ENCODE results near the gene ST6GALNAC1. TPM values are rescaled to one million over a fixed set of nuclear protein-coding genes. Genes with fewer than 3 reads are reported as not detected.
A peak's percentile ranks its signal among the peaks of the same experiment; 100 is the strongest.

The ST6GALNAC1 gene
- total RNA-seq, 2 donors from 2014 or later, result not detected

GRCh38 chr17:76601065-76601464, 42.5 kb downstream of the ST6GALNAC1 start:
- Mint-ChIP-seq H3K4me3 (no peak overlapping the region), H3K27me3 (peaks cover 7 to 11% of the 10 kb centered on the region in 2 donors), H3K36me3 (no peaks in the 10 kb centered on the region), H3K9me3 (no peaks in the 10 kb centered on the region), H3K27ac (no peak overlapping the region), H3K4me1 (ENCODE audit: low read depth in 2 of 2) (no peaks in the 10 kb centered on the region)
- DNase-seq (ENCODE audit: low spot score) (no peak), ATAC-seq (no peak)

GRCh38 chr17:76599694-76600460, 43.7 kb downstream of the ST6GALNAC1 start:
- Mint-ChIP-seq H3K36me3 (no peaks in the 10 kb centered on the region), H3K27me3 (peaks cover 7 to 13% of the 10 kb centered on the region in 2 donors), H3K9me3 (no peaks in the 10 kb centered on the region), H3K4me3 (no peak overlapping the region), H3K27ac (no peak overlapping the region), H3K4me1 (ENCODE audit: low read depth in 2 of 2) (no peaks in the 10 kb centered on the region)
- DNase-seq (ENCODE audit: low spot score), result no peak
- ATAC-seq, result no peak

DNA sequence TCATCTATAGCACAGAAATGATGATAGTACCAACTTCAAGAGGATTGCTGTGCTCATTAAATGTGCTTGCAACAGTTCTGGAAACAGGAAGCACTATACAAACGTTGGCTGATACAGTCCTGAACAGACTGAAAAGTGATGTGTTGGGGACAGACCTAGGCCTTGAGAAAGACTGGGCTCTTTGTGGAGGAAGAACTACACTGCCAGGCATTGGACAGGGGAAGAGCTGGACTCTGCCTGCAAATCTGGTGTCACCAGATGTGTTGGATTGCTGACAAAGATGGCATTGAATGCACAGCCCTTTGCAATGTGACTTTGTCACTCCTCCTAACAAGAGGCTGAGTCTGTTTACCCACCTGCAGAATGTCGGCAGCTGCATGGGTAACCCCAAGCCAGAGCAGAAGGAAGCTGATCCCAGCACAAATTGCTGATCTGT, 45.5 kb downstream of the ST6GALNAC1 start:
- Mint-ChIP-seq H3K27me3 (peaks cover 7 to 17% of the 10 kb centered on the region in 2 donors), H3K27ac (no peak overlapping the region)
- ATAC-seq, result no peak

GRCh38 chr17:76597156-76598003, 46.2 kb downstream of the ST6GALNAC1 start:
- no peaks in the 10 kb centered on the region for H3K9me3 Mint-ChIP-seq
- no peak overlapping the region for H3K4me3 Mint-ChIP-seq
- DNase-seq (ENCODE audit: low spot score) (no peak), ATAC-seq (no peak)
- no peaks in the 10 kb centered on the region for H3K4me1 Mint-ChIP-seq (ENCODE audit: low read depth in 2 of 2)
- peaks cover 7 to 14% of the 10 kb centered on the region in 2 donors for H3K27me3 Mint-ChIP-seq
- H3K36me3 Mint-ChIP-seq, result no peaks in the 10 kb centered on the region
- H3K27ac Mint-ChIP-seq, result no peak overlapping the region

More for the DNA sequence above, 45.5 kb downstream of the ST6GALNAC1 start:
- Mint-ChIP-seq H3K9me3 (no peaks in the 10 kb centered on the region), H3K4me3 (no peak overlapping the region), H3K36me3 (no peaks in the 10 kb centered on the region), H3K4me1 (ENCODE audit: low read depth in 2 of 2) (no peaks in the 10 kb centered on the region)
- no peak for DNase-seq (ENCODE audit: low spot score)

DNA sequence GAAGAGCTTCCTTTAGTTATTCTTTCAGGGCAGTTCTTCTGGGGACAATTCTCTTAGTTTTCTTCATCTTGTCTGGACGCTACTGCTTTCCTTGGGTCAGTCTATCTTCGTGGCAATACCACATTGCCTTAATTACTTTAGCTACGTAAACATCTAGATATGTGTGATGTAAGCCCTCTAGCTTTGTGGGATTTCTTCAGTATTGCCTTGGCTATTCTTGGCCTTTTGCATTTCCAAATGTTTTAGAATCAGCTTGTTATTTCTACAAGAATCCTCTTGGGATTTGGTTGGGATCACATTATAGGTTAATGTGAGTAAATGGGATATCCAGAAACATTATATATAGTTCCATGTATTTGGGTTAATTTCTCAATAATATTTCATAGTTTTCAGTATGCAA, 48.9 kb downstream of the ST6GALNAC1 start:
- Mint-ChIP-seq H3K27me3 (peaks cover 4 to 16% of the 10 kb centered on the region in 2 donors), H3K9me3 (no peaks in the 10 kb centered on the region), H3K4me3 (no peak overlapping the region), H3K36me3 (no peaks in the 10 kb centered on the region), H3K27ac (no peak overlapping the region), H3K4me1 (ENCODE audit: low read depth in 2 of 2) (no peaks in the 10 kb centered on the region)
- no peak for ATAC-seq
- no peak for DNase-seq (ENCODE audit: low spot score)

DNA sequence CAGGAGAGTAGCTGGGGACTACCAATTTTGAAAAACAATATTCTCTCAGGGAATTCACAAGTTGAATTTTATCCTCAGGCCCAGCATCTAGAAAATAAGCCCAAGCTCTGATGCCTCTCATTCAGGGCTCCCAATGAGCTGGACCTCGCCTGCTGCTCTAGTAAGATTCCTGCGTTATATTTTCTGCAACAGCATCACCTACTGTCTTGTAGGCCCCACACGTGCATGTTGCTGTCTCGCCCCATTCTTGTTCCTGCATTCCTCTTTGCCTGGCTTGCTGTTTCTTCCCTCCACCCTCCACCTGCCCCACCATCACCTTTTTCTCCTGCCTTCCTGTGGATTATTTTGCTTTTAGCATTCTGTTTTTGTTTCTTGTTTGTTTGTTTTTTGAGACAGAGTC, 49.6 kb downstream of the ST6GALNAC1 start:
- peaks cover 11 to 21% of the 10 kb centered on the region in 2 donors for H3K27me3 Mint-ChIP-seq
- no peak overlapping the region for H3K27ac Mint-ChIP-seq
- ATAC-seq, result no peak
- H3K36me3 Mint-ChIP-seq, result no peaks in the 10 kb centered on the region
- no peak overlapping the region for H3K4me3 Mint-ChIP-seq
- H3K4me1 Mint-ChIP-seq (ENCODE audit: low read depth in 2 of 2), result no peaks in the 10 kb centered on the region
- DNase-seq (ENCODE audit: low spot score), result no peak
- H3K9me3 Mint-ChIP-seq, result no peaks in the 10 kb centered on the region

DNA sequence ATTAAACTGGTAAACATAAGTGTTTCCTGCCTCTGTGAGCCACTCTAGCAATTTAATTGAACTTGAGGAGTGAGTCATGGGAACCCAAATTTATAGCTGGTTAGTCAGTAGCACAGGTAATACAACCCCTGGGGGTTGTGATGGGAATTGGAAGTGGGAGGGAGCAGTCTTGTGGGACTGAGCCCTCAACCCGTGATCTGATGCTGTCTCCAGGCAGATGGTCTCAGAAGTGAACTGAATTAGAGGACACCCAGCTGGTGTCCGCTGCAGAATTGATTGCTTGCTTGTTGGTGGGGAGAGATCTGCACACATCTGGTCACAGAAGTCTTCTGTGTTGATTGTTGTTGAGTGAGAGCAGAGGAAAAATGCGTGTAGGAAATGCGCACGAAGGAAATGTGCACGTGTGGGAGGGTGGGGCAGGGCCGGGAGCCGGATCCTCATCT, 50.2 kb downstream of the ST6GALNAC1 start:
- ATAC-seq, result no peak
- Mint-ChIP-seq H3K27ac (no peak overlapping the region), H3K4me1 (ENCODE audit: low read depth in 2 of 2) (no peaks in the 10 kb centered on the region)

DNA sequence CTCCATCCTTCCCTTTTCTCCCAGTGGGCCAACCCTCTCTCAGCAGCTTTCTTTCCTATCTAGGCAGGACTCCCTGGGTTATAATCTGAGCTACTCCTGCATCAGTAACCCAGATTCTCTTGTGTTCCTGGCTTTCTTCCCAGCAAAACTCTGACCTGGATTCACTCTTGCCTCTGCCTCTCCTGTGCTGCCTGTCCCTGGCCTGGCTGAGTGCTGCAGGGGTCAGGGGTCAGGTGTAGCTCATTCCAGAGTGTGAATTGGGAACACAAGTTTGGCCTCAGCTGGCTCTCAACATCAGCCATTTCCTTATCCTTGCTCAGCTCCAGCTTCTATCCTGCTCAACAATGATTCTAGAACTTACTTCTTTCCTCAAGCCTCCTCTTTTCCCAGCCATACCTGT, 55.4 kb downstream of the ST6GALNAC1 start:
- no peak overlapping the region for H3K27ac Mint-ChIP-seq
- no peaks in the 10 kb centered on the region for H3K9me3 Mint-ChIP-seq
- H3K36me3 Mint-ChIP-seq, result no peaks in the 10 kb centered on the region
- ATAC-seq, result no peak
- no peak overlapping the region for H3K4me3 Mint-ChIP-seq
- H3K4me1 Mint-ChIP-seq (ENCODE audit: low read depth in 2 of 2), result peaks cover 0 to 9% of the 10 kb centered on the region in 2 donors
- no peak for DNase-seq (ENCODE audit: low spot score)
- peaks cover 31 to 32% of the 10 kb centered on the region in 2 donors for H3K27me3 Mint-ChIP-seq

More for the DNA sequence above, 50.2 kb downstream of the ST6GALNAC1 start:
- H3K27me3 Mint-ChIP-seq, result peaks cover 16 to 25% of the 10 kb centered on the region in 2 donors
- H3K36me3 Mint-ChIP-seq, result no peaks in the 10 kb centered on the region
- no peak for DNase-seq (ENCODE audit: low spot score)
- no peaks in the 10 kb centered on the region for H3K9me3 Mint-ChIP-seq
- H3K4me3 Mint-ChIP-seq, result no peak overlapping the region

GRCh38 chr17:76586741-76587487, 56.6 kb downstream of the ST6GALNAC1 start:
- H3K27me3 Mint-ChIP-seq, result peaks cover 31 to 32% of the 10 kb centered on the region in 2 donors
- no peaks in the 10 kb centered on the region for H3K36me3 Mint-ChIP-seq
- no peak overlapping the region for H3K27ac Mint-ChIP-seq
- H3K4me3 Mint-ChIP-seq, result peak overlapping the region; percentile 18
- ATAC-seq (no peak), DNase-seq (ENCODE audit: low spot score) (no peak)
- no peaks in the 10 kb centered on the region for H3K9me3 Mint-ChIP-seq
- H3K4me1 Mint-ChIP-seq (ENCODE audit: low read depth in 2 of 2), result peaks cover 0 to 9% of the 10 kb centered on the region in 2 donors

DNA sequence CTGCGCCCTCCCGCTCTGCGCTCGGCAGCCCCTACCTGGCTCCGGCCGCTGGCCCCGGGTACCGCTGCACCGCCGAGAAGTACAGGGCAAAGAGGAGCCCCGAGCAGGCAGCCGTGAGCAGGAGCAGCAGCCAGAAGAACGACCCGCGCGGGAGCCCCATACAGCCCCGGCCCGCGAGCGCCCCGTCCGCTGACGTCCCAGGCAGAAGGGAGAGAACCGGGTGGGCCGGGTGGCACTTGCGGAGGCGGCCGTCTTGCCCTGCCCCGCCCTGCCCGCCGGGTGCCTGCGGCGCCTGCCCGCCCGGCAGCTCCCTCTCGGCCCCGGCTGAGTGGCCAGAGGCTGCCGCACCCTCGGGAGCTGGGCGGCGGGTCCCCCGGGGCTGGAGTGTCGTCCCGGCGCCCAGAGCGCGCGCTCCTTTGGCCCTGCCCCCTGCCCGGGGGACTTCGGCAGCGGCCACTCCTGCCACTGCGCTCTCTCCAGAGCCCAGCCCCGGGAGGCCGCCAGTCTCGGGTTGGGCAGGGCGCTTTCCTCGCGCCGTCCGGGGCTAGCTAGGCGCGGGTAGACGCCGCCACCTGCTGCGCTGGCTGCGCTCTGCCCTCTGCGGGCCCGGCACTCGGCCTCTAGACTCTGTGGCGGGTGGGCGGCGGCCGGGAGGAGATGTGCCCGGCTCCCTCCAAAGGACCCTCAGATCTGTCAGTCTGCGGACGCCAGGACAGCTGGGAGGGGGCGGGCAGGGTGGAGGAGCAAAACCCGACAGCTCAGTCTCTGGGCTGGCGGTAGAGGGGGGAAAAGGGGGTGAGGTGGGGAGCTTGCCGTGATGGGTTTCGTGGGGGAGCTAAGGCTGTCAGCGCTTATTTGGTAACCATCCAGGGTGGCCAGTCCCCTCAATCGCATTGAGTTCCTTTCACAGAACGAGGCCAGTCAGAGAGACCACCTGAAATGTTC, 57.6 kb downstream of the ST6GALNAC1 start, which contains the start of gene ST6GALNAC2:
Gene ST6GALNAC2, minus strand, starts transcription at position 212 of the 945 bp plus-strand sequence. Its CDS starts 52 bp downstream, at position 160.
- ATAC-seq (peak; percentile 80 to 88), DNase-seq (ENCODE audit: low spot score) (peak; percentile 71)
- peak within 1 kb of the TSS; percentile 59 for H3K4me3 Mint-ChIP-seq
- no peaks in the 10 kb centered on the region for H3K36me3 Mint-ChIP-seq
- no peaks in the 10 kb centered on the region for H3K9me3 Mint-ChIP-seq
- H3K4me1 Mint-ChIP-seq (ENCODE audit: low read depth in 2 of 2), result peaks cover 0 to 9% of the 10 kb centered on the region in 2 donors
- H3K27me3 Mint-ChIP-seq, result peaks cover 31 to 32% of the 10 kb centered on the region in 2 donors
- no peak within 1 kb of the TSS for H3K27ac Mint-ChIP-seq

DNA sequence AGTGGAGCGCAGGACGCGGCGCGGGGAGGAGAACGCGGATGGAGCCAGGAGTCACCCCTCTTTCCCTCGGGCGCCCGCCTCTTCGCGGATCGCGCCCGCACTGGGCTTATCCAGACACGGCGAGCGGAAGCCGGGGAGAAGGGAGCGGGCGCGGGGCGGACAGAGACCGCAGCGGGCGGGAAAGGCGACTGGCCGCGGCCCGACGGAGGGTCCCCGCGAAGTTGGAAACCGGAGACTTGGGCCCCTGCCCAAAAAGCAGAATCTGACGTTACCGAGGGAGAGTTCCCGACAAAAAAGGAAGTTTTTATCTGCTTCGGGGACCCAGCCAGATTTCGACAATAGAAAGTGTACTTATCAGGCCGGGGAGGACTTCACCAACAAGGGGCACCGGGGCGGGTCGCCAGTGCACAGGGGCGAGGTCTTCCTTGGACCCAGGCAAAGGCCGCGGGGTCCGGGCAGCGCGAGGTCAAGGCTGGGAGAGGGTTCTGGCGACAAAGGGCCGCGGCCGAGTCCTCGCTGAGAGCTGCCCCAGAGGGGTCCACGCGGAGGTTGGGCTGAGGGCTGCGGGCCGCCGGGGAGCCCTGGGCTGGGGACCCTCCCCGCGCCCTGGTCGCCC, 58.4 kb downstream of the ST6GALNAC1 start:
- DNase-seq (ENCODE audit: low spot score) (no peak), ATAC-seq (no peak)
- Mint-ChIP-seq H3K4me1 (ENCODE audit: low read depth in 2 of 2) (peaks cover 0 to 9% of the 10 kb centered on the region in 2 donors), H3K27ac (no peak overlapping the region), H3K9me3 (no peaks in the 10 kb centered on the region), H3K27me3 (peaks cover 31 to 32% of the 10 kb centered on the region in 2 donors), H3K4me3 (peak overlapping the region; percentile 59), H3K36me3 (no peaks in the 10 kb centered on the region)

DNA sequence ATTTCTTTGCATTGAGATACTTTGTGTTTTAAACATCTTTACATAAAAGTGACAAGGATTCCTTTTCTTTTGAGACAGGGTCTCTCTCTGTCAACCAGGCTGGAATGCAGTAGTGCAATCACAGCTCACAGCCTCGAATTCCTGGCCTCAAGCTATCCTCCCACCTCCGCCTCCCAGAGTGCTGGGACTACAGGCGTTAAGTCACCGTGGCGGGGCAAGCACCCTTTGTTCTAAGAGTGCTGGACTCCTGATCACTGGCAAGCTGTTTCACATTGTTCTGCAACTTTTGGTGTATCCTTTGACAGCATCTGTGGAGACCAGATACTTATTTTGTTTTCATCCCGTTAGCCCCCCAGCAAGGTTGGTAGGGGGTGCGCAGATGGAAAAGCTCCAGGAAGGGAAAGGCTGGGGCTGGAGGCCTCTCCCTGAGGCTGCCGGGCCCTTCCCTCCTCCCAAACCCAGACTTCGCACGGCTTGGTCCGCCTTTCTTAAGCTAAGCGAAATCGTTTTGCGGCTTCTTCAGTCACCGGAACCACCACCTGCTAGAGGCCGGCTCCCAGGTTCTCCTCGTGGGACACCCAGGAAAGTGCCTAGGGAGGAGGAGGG, 59.0 kb downstream of the ST6GALNAC1 start:
- no peak for ATAC-seq
- Mint-ChIP-seq H3K36me3 (no peaks in the 10 kb centered on the region), H3K27ac (no peak overlapping the region), H3K9me3 (no peaks in the 10 kb centered on the region), H3K27me3 (peaks cover 26% of the 10 kb centered on the region in 2 donors), H3K4me1 (ENCODE audit: low read depth in 2 of 2) (peaks cover 0 to 9% of the 10 kb centered on the region in 2 donors), H3K4me3 (peak overlapping the region; percentile 59)
- DNase-seq (ENCODE audit: low spot score), result no peak
